Left lung (tissue), 10 donors: Measurements from ENCODE around the gene BIRC3. TPM values are rescaled to one million over a fixed set of nuclear protein-coding genes. Genes with fewer than 3 reads are reported as not detected.

Experiments used
- ATAC-seq: fragments of 200-7000 bp; cut with Tn5 transposase; one replicate; pipeline ENCODE4 v1.9.1; 2020; ENCODE audit warnings: moderate library complexity
- DNase-seq, 4 donors: peaks; one replicate each; pipeline ENCODE4 v3.0.0-alpha.2; 2013 to 2020
- H3K27ac ChIP-seq, 2 donors: fragments of 200-600 bp; sonication (generic) in 1 of 2; one replicate each; pipeline versions ENCODE4 v1.5.0 to v1.8.0; 2020 to 2021
- H3K27me3 ChIP-seq, 2 donors: fragments of 200-600 bp; sonication (generic) in 1 of 2; one replicate each; pipeline versions ENCODE4 v1.5.0 to v1.8.0; 2020 to 2021
- H3K36me3 ChIP-seq, 2 donors: fragments of 200-600 bp; sonication (generic) in 1 of 2; one replicate each; pipeline versions ENCODE4 v1.5.0 to v1.8.0; 2020 to 2021
- H3K4me1 ChIP-seq, 2 donors: fragments of 200-600 bp; one replicate each; pipeline ENCODE4 v1.8.0; 2021
- H3K4me3 ChIP-seq, 2 donors: fragments of 200-600 bp; sonication (generic) in 1 of 2; one replicate each; pipeline versions ENCODE4 v1.5.0 to v1.8.0; 2020 to 2021; ENCODE audit warnings: mild to moderate bottlenecking in 1 of 2
- H3K9me3 ChIP-seq, 2 donors: fragments of 200-600 bp; sonication (generic) in 1 of 2; one replicate each; pipeline versions ENCODE4 v1.5.0 to v1.8.0; 2020 to 2021
- CTCF ChIP-seq, 2 donors: fragments of 200-600 bp; sonication (generic) in 1 of 2; IDR thresholded peaks; one replicate each; pipeline versions ENCODE4 v1.5.0 to v1.8.0; 2021; ENCODE audit warnings: antibody characterized with exemption in 2 of 2
- intact Hi-C, 2 donors: fragments of 100-400 bp; cut with DNase I; formaldehyde crosslinking; loops; one replicate each; pipeline versions ENCODE4 v1.11.2 to v1.14.2; 2022
- polyA plus RNA-seq, 6 donors: library from polyadenylated mRNA; unstranded; fragments of 120-200 nt; gene quantifications; one replicate each; pipeline ENCODE4 v1.2.1, GENCODE V29; 2013; ENCODE audit not compliant: insufficient read length in 6 of 6
- total RNA-seq, 2 donors: library from RNA; stranded (reverse); fragmentation: NEBNext Ultra II Directional; extraction: Animal tissue kit (Norgen Biotek cat#: 25700); gene quantifications; one replicate each; pipeline ENCODE4 v1.2.1, GENCODE V29; 2021
- donor health status: DM: no; HTN: yes; CAD: no.
- donor health status: DM: no; HTN: no; CAD: no.

Gene BIRC3
- total and polyA plus RNA-seq, 8 donors, result 3.2 to 28.1 (median 4.5) TPM

- Histone ChIP-seq H3K27me3 (no peaks in the 10 kb centered on the region), H3K36me3 (no peaks in the 10 kb centered on the region), H3K27ac (no peak overlapping the region), H3K4me3 (no peak overlapping the region), H3K4me1 (peaks cover 0 to 14% of the 10 kb centered on the region in 2 donors), H3K9me3 (no peaks in the 10 kb centered on the region)
- ATAC-seq, result peak; percentile 94
- intact Hi-C loops, result no loop called here
- TF ChIP-seq CTCF (IDR thresholded peaks at IDR 0.05), result peak; percentile 61 to 79
- peak in 2 of 4 donors; percentile 65 to 79 for DNase-seq
Observed at GRCh38 chr11:102287964-102288724, 29.1 kb upstream of the BIRC3 start.

DNA sequence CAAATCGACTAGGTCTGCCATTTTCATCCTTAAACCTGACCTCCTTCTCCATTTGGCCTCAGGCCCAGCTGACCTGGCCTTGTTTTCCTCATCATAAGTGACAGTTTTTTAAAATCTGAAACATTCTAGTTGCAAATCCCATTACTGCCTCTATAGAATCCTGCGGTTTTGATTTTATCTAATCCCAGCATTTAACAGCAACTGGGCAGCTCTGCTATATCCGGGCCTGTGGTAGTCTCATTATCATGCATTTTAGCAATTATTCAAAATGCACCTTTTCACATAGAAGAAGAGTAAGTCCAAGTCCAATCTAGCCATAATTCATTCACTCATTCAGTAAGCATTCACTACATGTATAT is 28.6 kb upstream of the BIRC3 start:
- no peak overlapping the region for H3K4me3 ChIP-seq
- no peak for ATAC-seq
- no peak for DNase-seq
- H3K9me3 ChIP-seq, result no peaks in the 10 kb centered on the region
- H3K36me3 ChIP-seq, result no peaks in the 10 kb centered on the region
- peaks cover 0 to 16% of the 10 kb centered on the region in 2 donors for H3K4me1 ChIP-seq
- TF ChIP-seq CTCF (IDR thresholded peaks at IDR 0.05), result no peak
- H3K27me3 ChIP-seq, result no peaks in the 10 kb centered on the region
- intact Hi-C loops, result no loop called here
- H3K27ac ChIP-seq, result no peak overlapping the region

- no peak for TF ChIP-seq CTCF (IDR thresholded peaks at IDR 0.05)
- Histone ChIP-seq H3K4me3 (no peak overlapping the region), H3K27me3 (no peaks in the 10 kb centered on the region), H3K9me3 (no peaks in the 10 kb centered on the region), H3K27ac (no peak overlapping the region), H3K36me3 (no peaks in the 10 kb centered on the region), H3K4me1 (peaks cover 0 to 24% of the 10 kb centered on the region in 2 donors)
- intact Hi-C loops, result no loop called here
- ATAC-seq (peak; percentile 22), DNase-seq (no peak)
Observed at GRCh38 chr11:102289592-102289991, 27.7 kb upstream of the BIRC3 start.

- ATAC-seq, result no peak
- Histone ChIP-seq H3K27me3 (no peaks in the 10 kb centered on the region), H3K27ac (no peak overlapping the region), H3K9me3 (no peaks in the 10 kb centered on the region), H3K36me3 (no peaks in the 10 kb centered on the region), H3K4me3 (no peak overlapping the region), H3K4me1 (peaks cover 0 to 24% of the 10 kb centered on the region in 2 donors)
- intact Hi-C loops, result no loop called here
- no peak for TF ChIP-seq CTCF (IDR thresholded peaks at IDR 0.05)
- DNase-seq, result no peak
Observed at GRCh38 chr11:102291831-102292230, 25.5 kb upstream of the BIRC3 start.

- H3K27me3 ChIP-seq, result no peaks in the 10 kb centered on the region
- intact Hi-C loops, result no loop called here
Observed at GRCh38 chr11:102292933-102293332, 24.4 kb upstream of the BIRC3 start.

More at GRCh38 chr11:102292933-102293332, 24.4 kb upstream of the BIRC3 start:
- ATAC-seq (no peak), DNase-seq (no peak)
- Histone ChIP-seq H3K4me1 (peaks cover 0 to 15% of the 10 kb centered on the region in 2 donors), H3K4me3 (no peak overlapping the region), H3K27ac (no peak overlapping the region), H3K36me3 (no peaks in the 10 kb centered on the region), H3K9me3 (no peaks in the 10 kb centered on the region)
- TF ChIP-seq CTCF (IDR thresholded peaks at IDR 0.05), result no peak
